ENCODE data around the gene ERCC6L2.

ERCC6L2 gene

GRCh38 chr9:95993337-95993736, 117.8 kb downstream of the ERCC6L2 start:
- no peak for TF ChIP-seq CTCF (conservative IDR thresholded peaks at IDR 0.05)
- H3K27ac ChIP-seq, result no peak overlapping the region

GRCh38 chr9:95999390-95999789, 123.9 kb downstream of the ERCC6L2 start:
- H3K27ac ChIP-seq, result no peak overlapping the region
- TF ChIP-seq CTCF (conservative IDR thresholded peaks at IDR 0.05), result no peak

- no peak for TF ChIP-seq CTCF (conservative IDR thresholded peaks at IDR 0.05)
- H3K27ac ChIP-seq, result no peak overlapping the region
Observed at GRCh38 chr9:96004379-96004778, 128.9 kb downstream of the ERCC6L2 start.

- no peak for TF ChIP-seq CTCF (conservative IDR thresholded peaks at IDR 0.05)
- no peak overlapping the region for H3K27ac ChIP-seq
Observed at GRCh38 chr9:96006296-96006879, 130.9 kb downstream of the ERCC6L2 start.

- H3K27ac ChIP-seq, result no peak overlapping the region
- no peak for TF ChIP-seq CTCF (conservative IDR thresholded peaks at IDR 0.05)
Observed at GRCh38 chr9:96006961-96007360, 131.5 kb downstream of the ERCC6L2 start.

GRCh38 chr9:96008502-96009222, 133.2 kb downstream of the ERCC6L2 start:
- H3K27ac ChIP-seq, result peak overlapping the region; percentile 61

GRCh38 chr9:96009223-96009602, 133.7 kb downstream of the ERCC6L2 start:
- TF ChIP-seq CTCF (conservative IDR thresholded peaks at IDR 0.05), result no peak
- peak overlapping the region; percentile 61 for H3K27ac ChIP-seq

More at GRCh38 chr9:96008502-96009222, 133.2 kb downstream of the ERCC6L2 start:
- no peak for TF ChIP-seq CTCF (conservative IDR thresholded peaks at IDR 0.05)
